ENCODE data around the gene RGS6.

Gene RGS6

DNA sequence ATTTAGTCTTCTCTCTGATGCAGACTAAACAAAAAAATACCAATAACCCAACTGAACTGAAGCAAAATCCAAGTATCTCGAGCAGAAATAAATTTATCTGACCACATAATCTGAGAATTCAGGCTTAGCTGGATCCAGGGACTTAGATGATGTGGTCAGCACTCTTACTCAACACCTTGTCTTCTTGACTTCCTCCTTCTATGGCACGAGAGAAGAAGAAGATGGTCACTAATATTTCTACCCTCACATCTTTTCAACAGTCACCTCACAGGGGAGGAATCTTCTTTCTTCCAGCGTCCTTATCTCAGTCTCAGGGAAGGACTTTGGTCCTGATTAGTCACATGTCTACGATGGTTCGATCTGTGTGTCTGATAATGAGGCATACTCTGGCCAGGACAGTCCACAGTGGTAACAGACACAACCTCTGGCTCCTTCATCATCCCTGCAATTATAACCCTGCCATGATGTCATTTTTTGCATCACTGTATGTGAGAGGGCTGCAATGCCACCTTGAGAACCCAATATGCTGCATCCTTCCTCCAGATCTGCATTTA, 15.8 kb downstream of the RGS6 start:
- no peak for DNase-seq (ENCODE audit: low spot score)

DNA sequence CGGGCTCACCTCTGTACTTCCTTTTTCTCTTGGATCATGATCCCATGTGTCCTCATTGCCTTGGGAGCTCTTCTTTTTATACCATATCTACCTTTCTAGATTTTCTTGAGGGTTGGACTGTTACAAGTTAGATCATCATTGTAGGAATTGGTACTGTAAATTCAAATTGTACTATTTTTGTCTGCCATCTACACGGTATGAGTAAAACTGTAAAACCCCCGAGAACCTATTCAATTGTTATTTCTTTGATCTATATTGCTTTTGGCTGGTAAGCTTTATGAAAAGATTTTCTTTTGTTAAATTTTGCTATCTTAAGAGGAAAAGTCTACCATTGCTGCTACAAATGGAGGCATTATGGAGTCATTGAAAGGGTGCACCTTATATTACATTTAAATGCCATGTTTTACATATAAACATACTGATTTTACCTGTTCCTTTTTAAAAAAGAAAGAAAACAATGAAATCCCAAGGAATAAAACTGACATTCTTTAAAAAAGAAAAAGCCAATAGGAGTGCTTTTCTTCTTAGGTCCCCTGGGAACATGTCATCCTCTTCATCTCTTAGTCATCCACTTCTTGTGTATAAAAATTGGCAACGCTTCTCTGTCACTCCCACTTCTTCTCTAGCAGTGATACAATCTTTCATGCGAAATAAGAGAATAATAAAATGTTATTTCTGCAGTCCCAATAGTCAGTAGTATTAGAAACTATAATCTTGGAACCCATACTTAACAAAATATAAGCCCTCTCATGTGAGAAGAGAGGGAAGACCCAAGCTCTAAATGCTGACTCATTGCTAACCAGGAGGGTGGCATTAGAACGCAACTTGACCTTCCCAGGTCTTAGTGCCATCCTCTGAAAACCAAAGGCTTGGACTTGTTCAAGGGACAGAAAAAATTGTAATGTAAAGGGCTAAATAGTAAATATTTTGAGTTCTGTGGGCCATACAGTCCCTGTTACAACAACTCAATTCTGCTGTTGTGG, 20.4 kb downstream of the RGS6 start:
- DNase-seq (ENCODE audit: low spot score) = no peak

DNA sequence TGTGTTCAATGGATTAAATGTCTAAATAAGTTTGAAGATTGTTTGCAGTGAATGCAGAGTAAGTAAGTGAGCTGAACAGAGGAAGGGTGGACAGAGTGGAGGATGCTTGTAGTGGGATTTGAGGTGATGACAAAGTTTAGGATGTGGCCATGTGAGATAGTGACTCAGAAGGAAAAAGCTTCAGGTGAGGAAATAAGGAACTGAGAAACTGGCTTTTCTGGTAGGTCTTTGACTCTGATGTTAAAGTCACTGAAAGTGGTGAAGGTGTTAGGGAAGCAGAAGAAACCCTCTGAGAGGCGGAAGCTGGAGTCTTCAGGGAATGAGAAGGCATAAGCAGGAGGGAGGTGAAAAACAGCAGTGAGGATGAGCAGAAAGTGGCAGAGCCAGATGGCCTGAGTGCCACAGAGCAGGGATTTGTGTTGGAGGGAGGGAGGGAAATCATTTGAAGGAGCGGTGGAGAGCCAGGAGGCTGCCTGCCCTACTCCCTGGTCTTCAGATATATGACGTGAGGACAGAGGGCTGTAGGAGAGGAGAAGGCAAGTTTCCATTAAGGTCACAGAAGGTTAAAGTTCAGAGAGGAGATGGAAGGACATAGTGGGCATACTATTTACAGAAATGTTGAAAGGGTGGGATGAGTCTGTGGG, 24.8 kb downstream of the RGS6 start:
- DNase-seq (ENCODE audit: low spot score) = no peak

DNA sequence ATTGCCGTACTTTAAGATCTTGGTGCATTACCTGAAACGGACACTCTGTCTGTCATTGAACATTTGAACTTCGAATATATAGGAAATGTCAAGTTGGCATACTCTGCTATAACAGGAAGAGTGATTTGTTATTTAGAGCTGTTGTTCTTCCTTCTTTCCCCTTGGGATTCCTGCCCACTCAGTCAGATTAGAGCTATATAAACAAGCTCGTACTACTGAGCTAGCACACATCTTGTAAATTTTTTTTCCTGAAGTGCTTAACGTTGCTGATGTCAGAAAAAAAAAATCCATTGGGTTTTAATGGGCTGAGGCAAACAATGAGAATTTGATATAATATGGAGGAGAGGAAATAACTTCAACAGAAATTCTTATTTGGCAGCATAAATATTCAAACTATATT, 26.8 kb downstream of the RGS6 start:
- no peak for DNase-seq (ENCODE audit: low spot score)

DNA sequence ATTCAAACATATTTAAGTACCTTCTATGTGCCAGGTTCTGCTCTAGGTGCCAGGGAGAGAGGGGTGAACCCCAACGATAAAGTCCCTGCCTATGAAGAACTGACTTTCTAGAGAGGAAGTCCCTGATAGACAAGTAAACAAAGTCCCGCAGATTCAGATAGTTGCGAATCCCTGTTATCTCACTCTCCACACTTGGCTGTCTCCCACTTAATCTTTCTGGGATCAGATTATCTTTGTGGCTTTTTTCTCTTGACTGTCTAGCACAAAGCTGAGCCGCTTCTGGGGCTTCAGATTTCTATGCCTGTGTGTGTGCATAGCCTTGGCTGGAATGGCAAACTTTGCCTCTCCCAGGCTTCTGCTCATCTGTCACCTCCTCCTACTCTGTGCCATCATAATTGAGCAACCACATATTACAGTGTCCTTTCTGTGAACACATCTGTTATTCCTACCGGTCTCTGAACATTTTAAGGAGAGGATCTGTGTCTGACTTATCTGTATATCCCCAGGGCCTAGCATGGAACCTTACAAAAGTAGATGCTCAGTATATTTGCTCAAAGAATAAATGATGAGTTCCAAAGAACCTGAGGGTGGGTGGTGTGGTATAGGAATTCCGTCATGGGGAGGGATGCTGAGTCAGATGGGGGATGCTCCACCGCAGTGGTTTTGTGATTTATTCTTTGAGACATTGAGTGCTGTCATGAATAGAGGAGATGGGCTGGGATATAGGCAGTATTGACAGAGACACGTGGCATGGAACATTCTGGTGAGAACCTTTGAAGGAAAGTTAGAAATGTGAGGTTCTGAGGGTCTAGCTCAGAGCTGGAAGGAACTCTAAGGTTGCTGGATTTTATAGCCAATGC, 28.5 kb downstream of the RGS6 start:
- no peak for DNase-seq (ENCODE audit: low spot score)

DNA sequence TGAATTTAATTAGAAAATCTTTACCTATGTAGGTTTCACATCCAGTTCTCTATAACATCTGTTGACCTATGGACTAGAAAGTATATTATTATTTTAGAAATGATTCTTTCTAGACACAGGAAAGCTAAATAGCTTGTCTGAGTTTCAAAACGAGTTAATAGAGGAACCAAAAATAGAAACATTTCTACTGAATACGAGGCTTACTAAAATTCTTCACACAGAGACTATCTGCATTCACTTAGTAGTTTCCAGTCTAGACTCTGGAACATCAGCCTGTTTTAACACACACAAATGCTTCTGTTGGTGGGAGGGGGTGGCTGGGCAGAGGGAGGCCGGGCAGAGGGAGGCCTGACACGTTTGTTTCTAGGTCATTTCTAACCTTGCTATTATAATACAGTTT, 29.7 kb downstream of the RGS6 start:
- no peak for DNase-seq (ENCODE audit: low spot score)

DNA sequence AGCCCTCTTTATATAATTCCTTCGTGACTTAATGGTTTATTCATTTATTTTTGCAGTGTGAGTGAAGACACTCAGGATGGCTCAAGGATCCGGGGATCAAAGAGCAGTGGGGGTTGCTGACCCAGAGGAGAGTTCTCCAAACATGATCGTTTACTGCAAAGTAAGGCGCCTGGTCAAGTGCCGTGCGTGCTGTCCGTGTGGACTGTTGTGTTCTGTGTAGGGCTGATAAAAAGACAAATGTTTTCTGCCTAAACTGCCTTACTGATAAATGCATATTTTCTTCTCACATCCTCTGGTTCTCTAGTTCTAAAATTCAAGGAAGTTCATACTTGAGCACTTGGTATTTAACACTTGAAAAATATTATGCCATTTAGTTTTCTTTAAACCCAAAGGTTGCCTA, 32.5 kb downstream of the RGS6 start:
- DNase-seq (ENCODE audit: low spot score) = no peak

DNA sequence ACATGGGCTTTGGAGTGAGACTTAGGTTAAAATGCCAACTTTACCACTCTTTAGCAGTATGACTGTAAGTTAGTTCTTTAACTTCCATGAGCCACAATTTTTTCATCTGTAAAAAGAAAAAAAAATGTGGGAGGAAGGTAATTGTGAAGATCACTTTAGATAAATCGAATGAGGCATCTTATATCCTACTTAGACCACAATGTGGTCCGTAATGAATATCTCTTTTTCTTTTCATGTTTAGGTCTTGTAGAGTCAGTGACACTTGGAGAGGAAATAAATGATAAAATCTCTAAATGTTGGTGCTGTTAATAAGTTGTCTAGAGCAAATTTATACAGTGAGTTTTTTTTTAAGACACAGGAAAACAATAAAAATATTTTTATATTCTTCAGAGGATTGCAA, 34.3 kb downstream of the RGS6 start:
- DNase-seq (ENCODE audit: low spot score) = no peak

DNA sequence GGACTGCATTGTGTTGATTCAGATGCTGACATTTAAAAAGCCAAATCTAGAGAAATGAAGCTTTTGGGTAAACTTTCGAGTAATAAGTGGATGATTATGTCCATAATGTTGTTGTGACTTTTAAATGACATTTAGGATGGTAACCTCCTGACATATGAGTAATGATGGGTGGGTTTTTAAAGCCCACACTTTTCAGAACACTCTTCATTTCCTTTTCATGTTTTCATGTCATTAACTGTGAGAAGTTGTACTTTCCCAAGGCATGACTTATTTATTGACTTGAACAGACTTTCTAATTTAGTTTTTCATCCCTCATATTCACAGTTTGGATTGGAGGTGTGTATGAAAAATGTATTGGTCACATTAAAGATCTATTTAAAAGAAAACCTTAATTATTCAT, 35.5 kb downstream of the RGS6 start:
- no peak for DNase-seq (ENCODE audit: low spot score)

DNA sequence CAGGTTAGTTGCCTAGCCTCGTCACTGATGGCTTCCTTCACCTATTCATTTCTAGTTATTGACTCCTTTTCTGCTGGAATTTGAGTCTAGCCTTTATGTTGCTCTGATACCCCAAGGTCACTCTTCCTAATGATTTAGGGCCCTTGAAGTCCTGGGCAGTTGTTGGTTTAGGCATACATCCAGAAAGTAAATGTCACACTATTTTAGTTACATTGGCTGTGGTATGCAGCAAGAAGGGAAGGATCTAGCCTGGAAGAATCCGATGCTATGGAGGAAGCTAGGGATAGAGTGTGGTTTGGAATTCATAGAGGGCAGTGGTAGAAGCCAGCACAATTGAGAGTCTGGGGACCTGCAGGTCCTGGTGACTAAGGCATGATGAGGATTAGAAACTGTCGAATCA, 38.0 kb downstream of the RGS6 start:
- DNase-seq (ENCODE audit: low spot score) = no peak

DNA sequence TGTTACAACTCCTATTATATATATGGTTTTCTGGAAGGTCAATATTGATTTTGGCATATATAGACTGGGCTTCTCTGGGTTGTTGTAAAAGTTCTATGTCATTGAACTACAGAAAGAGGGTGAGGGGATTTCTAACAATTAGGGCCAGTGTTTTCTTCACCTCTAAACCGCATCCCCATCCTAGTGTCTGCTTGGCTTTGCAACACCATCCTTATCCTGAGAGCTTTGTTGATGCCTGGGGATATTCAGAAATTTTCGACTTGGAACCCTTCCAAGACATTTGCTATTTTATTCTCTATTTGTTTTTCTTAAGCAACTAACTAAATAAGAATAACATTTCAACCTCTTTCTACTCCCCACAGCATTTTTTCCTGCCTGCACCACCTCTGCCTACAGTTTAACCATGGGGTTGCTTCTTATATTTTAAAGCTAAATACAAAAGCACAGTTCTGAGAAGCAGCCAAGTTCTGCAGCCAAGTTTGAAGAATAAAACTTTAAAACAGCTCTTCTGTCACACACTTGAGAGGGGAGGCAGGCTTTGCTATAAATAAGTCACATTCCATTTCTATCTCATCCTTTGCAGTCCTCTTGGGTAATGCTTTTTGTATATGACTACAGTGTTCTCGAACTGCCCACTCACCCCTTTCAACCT, 53.4 kb downstream of the RGS6 start:
- DNase-seq (ENCODE audit: low spot score) = no peak

DNA sequence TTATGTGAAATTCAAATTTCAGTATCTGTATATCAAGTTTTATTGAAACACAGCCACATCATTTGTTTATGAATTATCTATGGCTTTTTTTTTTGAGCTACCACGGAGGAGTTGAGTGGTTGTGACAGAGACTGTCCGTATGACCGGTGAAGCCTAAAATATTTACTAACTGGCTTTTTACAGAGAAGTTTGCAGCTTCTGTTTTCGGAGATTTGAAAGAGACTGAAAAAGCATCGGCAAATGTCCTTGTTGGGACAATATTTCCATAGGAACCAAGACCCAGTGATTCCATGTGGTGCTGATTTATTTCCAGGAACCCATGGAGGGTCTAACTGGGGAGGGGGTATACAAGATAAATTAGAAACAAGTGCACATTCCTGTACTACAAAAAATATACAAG, 56.2 kb downstream of the RGS6 start:
- DNase-seq (ENCODE audit: low spot score) = no peak

DNA sequence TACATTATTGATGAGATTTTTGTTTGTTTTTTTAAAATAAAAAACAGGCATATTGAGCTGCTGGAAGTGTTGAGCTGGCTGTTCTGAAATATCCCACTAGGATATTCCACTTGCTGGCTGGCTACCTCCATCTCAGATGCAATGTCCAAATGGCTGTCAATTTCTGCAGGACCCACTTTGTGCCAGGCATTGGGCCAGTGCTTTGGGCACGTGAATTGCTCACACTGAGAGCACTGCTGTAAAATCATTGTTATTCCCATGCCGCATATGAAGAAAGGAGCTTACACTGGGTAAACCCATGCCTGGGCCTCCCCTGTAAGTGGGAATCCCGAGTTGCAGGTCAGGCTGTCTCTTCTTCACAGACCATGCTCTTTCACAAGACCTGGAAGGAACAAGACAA, 56.7 kb downstream of the RGS6 start:
- no peak for DNase-seq (ENCODE audit: low spot score)

DNA sequence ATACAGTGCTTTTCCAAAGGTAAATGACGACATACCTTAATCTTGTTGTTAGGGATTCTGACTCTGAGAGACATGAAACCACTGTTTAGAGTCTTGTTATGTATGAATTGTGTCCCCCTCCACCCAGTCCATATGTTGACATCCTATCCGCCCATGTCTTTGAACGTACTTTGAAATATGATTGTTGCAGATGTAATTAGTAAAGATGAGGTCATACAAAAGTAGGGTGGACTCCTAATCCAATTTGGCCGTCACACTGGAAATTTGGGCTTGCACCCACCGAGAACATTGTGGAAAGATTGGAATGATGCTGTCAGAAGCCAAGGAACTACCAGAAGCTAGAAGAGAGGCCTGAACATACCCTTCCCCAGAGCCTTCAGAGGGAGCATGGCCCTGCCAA, 62.2 kb downstream of the RGS6 start:
- no peak for DNase-seq (ENCODE audit: low spot score)

DNA sequence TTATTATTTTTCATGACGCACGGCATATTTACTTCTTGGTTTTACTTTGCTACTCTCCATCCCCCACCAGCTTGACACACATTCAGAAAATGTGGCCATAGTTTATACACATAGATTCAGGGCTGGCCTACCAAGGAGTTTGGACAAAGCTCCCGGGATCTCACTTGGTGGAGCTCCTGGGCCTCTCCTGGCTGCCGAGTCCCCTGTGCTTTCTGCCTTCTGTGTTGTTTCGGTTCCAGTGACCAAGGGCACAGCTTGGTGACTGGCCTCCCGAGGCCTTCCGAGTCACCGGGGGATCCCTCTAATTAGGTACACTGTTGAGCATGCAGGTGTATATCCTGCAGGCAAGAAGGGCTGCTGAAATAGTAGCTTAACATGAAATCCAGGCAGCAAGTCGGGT, 63.5 kb downstream of the RGS6 start:
- DNase-seq (ENCODE audit: low spot score) = no peak

DNA sequence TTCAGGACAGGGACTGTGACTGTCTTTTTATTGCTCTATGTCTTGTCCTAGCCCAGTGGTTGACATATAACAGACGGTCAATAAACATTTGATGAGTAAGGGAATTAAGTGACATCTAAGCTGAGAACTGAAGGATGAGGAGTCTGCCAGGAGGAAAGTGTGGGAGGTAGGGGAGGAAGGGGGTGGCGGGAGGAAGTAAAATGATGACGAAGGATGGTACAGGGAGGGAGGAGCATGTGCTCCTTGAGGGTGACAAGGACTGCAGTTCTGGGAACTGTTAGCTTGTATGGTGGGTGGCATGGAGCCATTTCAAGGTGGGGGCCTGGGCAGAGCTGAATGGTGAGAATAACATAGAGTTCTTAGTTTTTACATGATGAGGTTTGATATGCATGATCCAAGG, 64.4 kb downstream of the RGS6 start:
- DNase-seq (ENCODE audit: low spot score) = no peak

DNA sequence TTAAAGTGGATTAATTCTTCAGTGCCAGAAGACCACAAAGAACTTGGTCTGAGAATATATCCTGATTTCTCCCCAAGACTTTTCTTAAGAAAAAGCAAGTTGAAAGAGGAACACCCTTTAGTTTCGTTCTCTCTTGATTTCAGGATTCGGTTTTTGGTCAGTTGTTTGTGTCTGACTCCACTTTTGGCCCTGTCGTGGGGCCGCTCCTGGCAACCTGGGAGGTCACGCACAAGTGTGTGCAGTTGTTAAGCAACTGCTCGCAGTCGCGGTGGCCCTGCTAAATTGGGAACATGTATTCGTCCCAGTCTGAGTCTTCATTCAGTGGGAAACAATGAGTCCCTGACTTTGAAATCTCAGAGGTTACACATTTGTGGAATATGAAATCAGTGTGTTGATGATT, 68.7 kb downstream of the RGS6 start:
- no peak for DNase-seq (ENCODE audit: low spot score)

DNA sequence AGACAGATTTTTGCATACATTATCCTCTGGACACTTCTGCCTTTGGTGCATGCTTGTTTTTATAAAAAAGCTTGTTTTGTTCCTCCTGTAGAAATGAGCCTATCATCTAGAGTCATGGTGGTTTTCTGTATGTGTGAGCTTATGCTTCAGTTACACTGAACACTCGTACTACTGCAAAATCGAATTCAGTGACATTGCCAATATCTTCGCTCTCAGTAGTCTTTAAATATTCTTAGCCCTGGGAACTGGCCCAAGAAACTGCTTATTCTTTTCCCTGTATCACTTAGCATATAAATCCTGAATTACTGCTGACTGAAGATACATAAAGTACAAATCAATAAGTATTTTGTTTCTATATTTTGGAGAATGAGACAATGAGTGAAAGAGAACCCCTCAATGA, 70.5 kb downstream of the RGS6 start:
- no peak for DNase-seq (ENCODE audit: low spot score)

DNA sequence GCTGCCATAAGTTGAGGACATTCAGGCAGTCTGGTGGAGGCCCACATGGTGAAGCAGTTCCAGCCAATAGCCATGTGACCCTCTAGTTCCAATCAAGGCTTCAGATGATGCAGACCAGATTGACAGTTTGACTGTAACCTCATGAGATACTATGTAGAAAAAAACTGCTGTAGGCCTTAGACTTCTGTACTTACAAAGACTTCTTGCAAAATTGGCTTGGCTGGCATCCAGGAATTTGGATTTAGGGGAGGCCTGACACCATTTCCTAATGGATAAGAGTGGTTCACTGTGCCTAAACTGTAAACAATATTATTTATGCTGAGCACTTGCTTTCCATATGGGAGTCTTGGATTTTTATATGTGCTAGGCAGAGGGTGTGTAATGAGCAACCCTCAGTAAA, 76.4 kb downstream of the RGS6 start:
- DNase-seq (ENCODE audit: low spot score) = no peak

DNA sequence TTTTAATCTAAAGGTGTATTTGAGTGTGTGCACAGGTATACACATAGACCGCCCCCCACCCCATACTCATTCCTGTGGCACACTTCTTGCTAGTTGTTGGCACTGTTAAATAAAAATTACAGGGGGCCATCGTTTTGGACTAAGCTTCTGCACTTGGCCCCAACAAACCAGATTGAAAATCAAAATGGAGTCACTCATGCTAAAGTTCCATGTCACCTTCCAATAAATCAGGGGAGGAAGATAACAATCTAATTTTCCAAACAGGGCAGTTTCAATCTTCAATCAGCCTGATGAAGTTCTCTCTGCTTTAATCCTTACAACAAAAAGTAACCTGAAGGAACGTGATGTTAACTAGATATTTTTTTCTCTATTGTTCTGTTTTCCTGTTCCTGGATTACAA, 78.2 kb downstream of the RGS6 start:
- DNase-seq (ENCODE audit: low spot score) = no peak

DNA sequence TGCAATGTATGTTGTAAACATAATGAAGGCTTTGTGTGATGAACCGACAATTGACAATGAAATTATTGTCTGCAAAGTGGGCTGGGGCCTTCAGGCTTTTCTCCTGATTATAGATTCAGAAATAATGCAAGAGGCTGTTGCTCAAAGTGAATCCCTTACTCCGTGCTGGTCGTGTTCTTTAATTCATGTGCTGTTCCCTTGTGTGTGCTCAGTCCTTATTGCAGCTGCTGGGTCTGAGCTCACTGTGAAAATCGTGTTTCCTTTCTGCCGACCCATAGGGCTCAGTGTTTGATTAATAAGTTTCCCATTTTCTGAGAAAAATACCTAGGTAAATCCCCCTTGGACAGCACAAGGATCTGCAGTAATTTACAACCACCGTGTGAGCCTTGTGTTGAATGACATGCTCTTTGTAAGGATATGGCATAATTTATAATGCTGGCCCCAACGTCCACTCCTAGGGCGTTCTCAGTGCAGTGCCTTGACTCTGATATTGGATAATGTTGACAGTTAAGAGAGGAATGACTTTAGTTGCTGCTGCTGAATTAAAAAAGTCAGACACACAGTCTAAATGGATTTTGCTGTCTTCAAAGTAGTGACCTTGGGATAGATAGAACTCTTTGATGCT, 81.6 kb downstream of the RGS6 start:
- no peak for DNase-seq (ENCODE audit: low spot score)

Data from CD4-positive, alpha-beta T cell treated with Interleukin-6 at 100 ng/mL for 8 hours (primary cell).